Thoracic aorta (tissue), 2 donors: Measurements from ENCODE around the gene TMEM80. TPM values are rescaled to one million over a fixed set of nuclear protein-coding genes. Genes with fewer than 3 reads are reported as not detected.
"Not testable (repeated sequence)": the region's sequence is repeated elsewhere in the genome, so short reads cannot be mapped to it uniquely, and the experiment has no call there.

ENCODE experiments used
- ATAC-seq: fragments of 150-250 bp; one replicate; pipeline ENCODE4 v1.8.0; 2017; ENCODE audit warnings: low read depth; ENCODE audit not compliant: insufficient number of reproducible peaks, low FRiP score
- DNase-seq: peaks from one replicate; pipeline ENCODE4 v3.0.0-alpha.2; 2020; ENCODE audit warnings: low spot score
- H3K27ac ChIP-seq, 2 donors: fragments of 200-600 bp; sonication (generic); 1 replicate in 1 of 2; 2 replicates in 1 of 2; pipeline ENCODE4 v1.5.1; 2016; ENCODE audit warnings: mild to moderate bottlenecking in 2 of 2, moderate library complexity in 2 of 2
- H3K27me3 ChIP-seq: fragments of 200-600 bp; sonication (generic); replicated peaks from 2 replicates; pipeline ENCODE4 v1.6.0; 2016; ENCODE audit warnings: mild to moderate bottlenecking; ENCODE audit not compliant: insufficient read depth
- H3K36me3 ChIP-seq: fragments of 200-600 bp; sonication (generic); one replicate; pipeline ENCODE4 v1.5.1; 2016
- H3K4me1 ChIP-seq, 2 donors: fragments of 200-600 bp; sonication (generic); 1 replicate in 1 of 2; 2 replicates in 1 of 2; pipeline versions ENCODE4 v1.5.1 to v1.6.0; 2016; ENCODE audit warnings: low read depth in 2 of 2, mild to moderate bottlenecking in 1 of 2; ENCODE audit not compliant: control insufficient read depth in 1 of 2
- H3K4me3 ChIP-seq: fragments of 200-600 bp; sonication (generic); 2 replicates; pipeline ENCODE4 v1.5.1; 2016; ENCODE audit warnings: mild to moderate bottlenecking
- H3K9me3 ChIP-seq: fragments of 200-600 bp; sonication (generic); 2 replicates; pipeline ENCODE4 v1.5.1; 2016
- CTCF ChIP-seq: fragments of 200-600 bp; sonication (generic); IDR thresholded peaks from one replicate; pipeline ENCODE4 v1.5.1; 2019; ENCODE audit warnings: antibody characterized with exemption
- total RNA-seq, 2 donors: library from RNA; depleted of rRNA; stranded (reverse); fragments of >200 nt; gene quantifications; one replicate each; pipeline versions ENCODE4 v1.1.0 to v1.2.3, GENCODE V29; 2016

The TMEM80 gene
- total RNA-seq, 2 donors from 2014 or later: 22.4 to 22.5 TPM

DNA sequence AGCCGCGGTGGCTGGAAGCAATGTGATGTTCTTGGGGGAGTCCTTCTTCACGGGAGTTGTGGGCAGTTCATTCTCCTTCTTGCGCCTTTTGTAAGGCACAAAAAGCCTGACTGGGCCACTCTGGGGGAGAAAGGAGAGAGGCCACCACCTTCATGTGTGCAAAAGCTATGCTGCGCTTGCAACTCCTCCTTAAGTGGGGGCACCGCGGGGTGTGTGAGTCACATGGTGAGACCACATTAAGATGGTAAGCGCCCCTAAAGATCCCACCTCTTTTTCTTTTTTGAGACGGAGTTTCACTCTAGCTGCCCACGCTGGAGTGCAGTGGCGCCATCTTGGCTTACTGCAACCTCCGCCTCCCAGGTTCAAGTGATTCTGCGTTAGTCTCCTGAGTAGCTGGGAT is 14.6 kb upstream of the TMEM80 start:
- H3K9me3 ChIP-seq: no peaks in the 10 kb centered on the region
- TF ChIP-seq CTCF: no peak
- no peak for ATAC-seq
- H3K27ac ChIP-seq: no peak overlapping the region
- no peak for DNase-seq
- no peaks in the 10 kb centered on the region for H3K4me1 ChIP-seq
- H3K4me3 ChIP-seq: no peak overlapping the region
- no peaks in the 10 kb centered on the region for H3K27me3 ChIP-seq
- peaks cover 37% of the 10 kb centered on the region for H3K36me3 ChIP-seq

- H3K27me3 ChIP-seq: no peaks in the 10 kb centered on the region
- no peak overlapping the region for H3K4me3 ChIP-seq
- H3K9me3 ChIP-seq: no peaks in the 10 kb centered on the region
- H3K36me3 ChIP-seq: peaks cover 46% of the 10 kb centered on the region
- TF ChIP-seq CTCF: no peak
- no peak overlapping the region for H3K27ac ChIP-seq
- H3K4me1 ChIP-seq: no peaks in the 10 kb centered on the region
- no peak for ATAC-seq
- DNase-seq: no peak
Measured at GRCh38 chr11:686451-687243, 9.0 kb upstream of the TMEM80 start.

DNA sequence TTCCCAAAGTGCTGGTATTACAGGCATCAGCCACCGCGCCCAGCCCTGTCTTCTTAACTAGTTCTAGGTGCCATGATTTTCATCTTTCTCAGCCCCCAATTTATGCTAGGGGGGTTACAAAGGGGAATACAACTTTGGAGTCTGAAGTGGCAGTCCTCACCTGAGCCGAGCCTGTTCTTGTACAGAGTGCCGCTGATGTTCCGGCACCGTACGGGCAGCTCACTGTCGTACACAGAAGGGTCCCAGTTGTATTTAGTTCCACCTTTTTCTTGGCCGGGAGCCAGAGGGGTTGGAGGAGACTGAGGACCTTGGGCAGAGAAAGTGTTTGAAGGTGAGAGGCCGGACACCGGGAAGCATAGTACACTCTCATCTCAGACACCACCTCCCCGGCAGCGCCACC is 7.9 kb upstream of the TMEM80 start:
- H3K9me3 ChIP-seq: no peaks in the 10 kb centered on the region
- no peak for TF ChIP-seq CTCF
- H3K4me3 ChIP-seq: no peak overlapping the region
- H3K27me3 ChIP-seq: no peaks in the 10 kb centered on the region
- DNase-seq: no peak
- H3K4me1 ChIP-seq: no peaks in the 10 kb centered on the region
- H3K36me3 ChIP-seq: peaks cover 37% of the 10 kb centered on the region
- H3K27ac ChIP-seq: no peak overlapping the region
- ATAC-seq: no peak

DNA sequence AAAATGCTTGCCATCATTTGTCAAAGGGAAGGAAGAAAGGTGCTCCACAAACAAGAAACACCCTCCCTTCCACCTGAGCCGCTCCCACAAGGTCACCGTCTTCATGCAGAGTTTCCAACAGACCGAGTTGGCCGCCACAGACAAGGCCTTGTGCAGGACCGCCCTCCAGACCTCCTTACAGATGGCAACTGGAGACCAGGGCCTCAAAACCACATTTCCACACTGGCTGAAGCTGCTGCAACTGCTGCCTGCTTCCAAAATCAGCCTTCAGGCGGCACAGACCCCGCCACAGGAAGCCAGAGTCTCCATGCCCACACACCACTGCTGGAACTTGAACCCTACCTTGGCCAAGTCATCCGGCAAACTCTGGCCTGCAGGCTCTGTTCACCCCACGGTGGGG is 6.9 kb upstream of the TMEM80 start:
- DNase-seq (no peak), ATAC-seq (no peak)
- H3K27me3 ChIP-seq: no peaks in the 10 kb centered on the region
- no peak overlapping the region for H3K27ac ChIP-seq
- TF ChIP-seq CTCF: no peak
- peaks cover 4 to 8% of the 10 kb centered on the region in 2 donors for H3K4me1 ChIP-seq
- H3K36me3 ChIP-seq: peaks cover 31% of the 10 kb centered on the region
- H3K4me3 ChIP-seq: no peak overlapping the region
- no peaks in the 10 kb centered on the region for H3K9me3 ChIP-seq

DNA sequence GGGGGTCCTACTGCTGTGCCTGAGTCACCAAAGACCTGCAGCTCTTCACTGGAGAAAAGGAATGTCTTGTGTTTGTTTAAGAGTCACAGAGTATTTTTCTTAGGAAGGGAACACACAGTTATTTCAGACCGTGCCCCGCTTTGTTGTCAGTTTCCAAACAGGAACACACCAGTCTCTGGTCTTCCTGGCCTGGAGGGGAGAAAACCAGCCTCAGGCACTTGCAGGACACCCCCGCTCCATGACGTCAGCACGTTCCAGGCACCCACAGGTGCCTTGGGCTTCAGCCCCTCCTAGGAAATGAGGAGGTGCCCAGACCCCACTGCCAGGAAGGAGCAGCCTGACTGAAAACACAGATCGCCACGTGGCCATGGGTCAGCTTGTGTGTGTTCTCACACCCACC is 6.0 kb upstream of the TMEM80 start:
- TF ChIP-seq CTCF: no peak
- Histone ChIP-seq H3K9me3 (no peaks in the 10 kb centered on the region), H3K4me3 (no peak overlapping the region), H3K36me3 (peaks cover 22% of the 10 kb centered on the region), H3K27me3 (no peaks in the 10 kb centered on the region), H3K4me1 (peaks cover 12 to 14% of the 10 kb centered on the region in 2 donors), H3K27ac (no peak overlapping the region)
- ATAC-seq (no peak), DNase-seq (no peak)

DNA sequence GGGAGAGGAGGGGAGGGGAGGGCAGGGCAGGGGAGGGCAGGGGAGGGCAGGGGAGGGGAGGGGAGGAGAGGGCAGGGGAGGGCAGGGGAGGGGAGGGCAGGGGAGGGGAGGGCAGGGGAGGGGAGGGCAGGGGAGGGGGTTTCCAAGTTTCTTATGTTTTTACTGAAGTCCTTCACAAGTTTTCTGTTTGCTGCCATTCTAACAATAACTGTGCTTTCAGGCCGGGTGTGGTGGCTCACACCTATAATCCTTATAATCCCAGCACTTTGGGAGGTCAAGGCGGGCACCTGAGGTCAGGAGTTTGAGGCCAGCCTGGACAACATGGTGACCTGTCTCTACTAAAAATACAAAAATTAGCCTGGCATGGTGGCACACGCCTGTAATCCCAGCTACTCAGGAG is 5.4 kb upstream of the TMEM80 start:
- not testable (repeated sequence) for H3K27ac ChIP-seq, H3K9me3 ChIP-seq, ATAC-seq, H3K27me3 ChIP-seq, H3K4me3 ChIP-seq, DNase-seq
- Histone ChIP-seq H3K36me3 (peaks cover 20% of the 10 kb centered on the region), H3K4me1 (peaks cover 12 to 14% of the 10 kb centered on the region in 2 donors)
